SW 1271 (cell line): ENCODE results near the gene BIN1.

Source experiments
- DNase-seq, 2 experiments: peaks; one replicate each; lab custom pipeline; 2025; lab: John Stamatoyannopoulos, UW

The BIN1 gene

GRCh38 chr2:127090281-127091120, 16.5 kb downstream of the BIN1 start:
- no peak for DNase-seq

GRCh38 chr2:127089478-127090235, 17.3 kb downstream of the BIN1 start:
- DNase-seq = no peak

- DNase-seq = no peak
These were observed 18.2 kb downstream of the BIN1 start for GRCh38 chr2:127088706-127089105.

- no peak for DNase-seq
These were observed 19.0 kb downstream of the BIN1 start for GRCh38 chr2:127087791-127088495.

- DNase-seq = no peak
These were observed 19.8 kb downstream of the BIN1 start for GRCh38 chr2:127086990-127087790.

GRCh38 chr2:127085317-127085681, 21.7 kb downstream of the BIN1 start:
- DNase-seq = no peak

GRCh38 chr2:127084611-127085316, 22.2 kb downstream of the BIN1 start:
- no peak for DNase-seq

- no peak for DNase-seq
These were observed 23.0 kb downstream of the BIN1 start for GRCh38 chr2:127083819-127084503.

- no peak for DNase-seq
These were observed 24.0 kb downstream of the BIN1 start for GRCh38 chr2:127082974-127083373.

GRCh38 chr2:127081826-127082633, 24.9 kb downstream of the BIN1 start:
- no peak for DNase-seq

GRCh38 chr2:127080938-127081755, 25.8 kb downstream of the BIN1 start:
- DNase-seq = no peak

GRCh38 chr2:127080226-127080937, 26.6 kb downstream of the BIN1 start:
- no peak for DNase-seq

GRCh38 chr2:127079358-127079920, 27.5 kb downstream of the BIN1 start:
- DNase-seq = no peak

GRCh38 chr2:127078666-127079270, 28.2 kb downstream of the BIN1 start:
- no peak for DNase-seq

- no peak for DNase-seq
These were observed 28.9 kb downstream of the BIN1 start for GRCh38 chr2:127078028-127078427.

- no peak for DNase-seq
These were observed 30.0 kb downstream of the BIN1 start for GRCh38 chr2:127076924-127077323.

GRCh38 chr2:127076290-127076689, 30.7 kb downstream of the BIN1 start:
- DNase-seq = no peak
